Pons (tissue), 1 donor: ENCODE data around the gene KCNAB1.

ENCODE experiments used
- DNase-seq: peaks from one replicate; pipeline ENCODE4 v3.0.0-alpha.2; 2016; ENCODE audit warnings: low spot score

The KCNAB1 gene

DNA sequence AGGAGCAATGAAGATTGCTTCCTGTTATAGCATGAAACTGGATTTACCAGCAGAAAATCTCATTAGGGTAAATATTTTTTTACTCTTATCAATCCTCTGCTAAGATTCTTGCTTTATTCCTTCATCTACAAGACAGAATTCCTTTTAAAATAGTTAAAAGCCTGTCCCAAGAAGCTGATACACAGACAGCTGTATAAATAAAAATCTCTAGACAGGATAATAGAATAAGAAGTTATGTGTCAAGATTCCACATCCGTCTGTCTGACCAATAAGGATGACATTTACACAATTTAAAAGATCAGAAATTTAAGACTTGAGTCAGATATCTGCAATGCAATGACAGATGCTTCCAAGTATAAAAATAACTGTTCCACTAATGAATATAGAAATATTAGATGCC, 376.9 kb downstream of the KCNAB1 start:
- no peak for DNase-seq

DNA sequence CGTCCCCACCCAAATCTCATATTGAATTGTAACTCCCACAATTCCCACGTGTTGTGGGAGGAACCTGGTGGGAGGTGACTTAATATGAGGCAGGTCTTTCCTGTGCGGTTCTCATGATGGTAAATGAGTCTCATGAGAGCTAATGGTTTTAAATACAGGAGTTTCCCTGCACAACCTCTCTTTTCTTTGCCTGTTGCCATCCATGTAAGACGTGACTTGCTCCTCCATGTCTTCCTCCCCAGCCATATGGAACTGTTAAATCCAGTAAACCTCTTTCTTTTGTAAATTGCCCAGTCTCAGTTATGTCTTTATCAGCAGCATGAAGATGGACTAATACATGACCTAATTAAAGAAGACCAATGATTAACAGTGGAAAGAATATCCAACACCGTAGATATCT, 377.9 kb downstream of the KCNAB1 start:
- DNase-seq, result no peak

DNA sequence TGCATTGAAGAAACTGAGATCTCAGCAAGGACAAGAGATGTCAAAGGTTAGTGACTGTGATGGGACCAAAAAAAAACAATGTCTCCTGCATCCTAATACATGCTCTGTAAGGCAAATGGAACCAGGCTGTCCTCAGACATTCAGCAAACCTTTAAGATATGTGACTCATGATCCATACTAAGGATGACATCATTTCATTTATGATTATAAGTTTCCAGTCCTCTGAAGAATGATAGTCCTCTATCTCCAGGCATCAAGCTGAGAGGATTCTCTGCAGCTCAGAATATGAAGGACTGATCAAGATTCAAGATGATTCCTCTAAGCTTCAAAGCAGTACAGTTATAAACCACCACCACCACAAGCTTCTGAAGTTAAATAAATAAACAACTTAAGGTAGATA, 386.9 kb downstream of the KCNAB1 start:
- DNase-seq, result no peak

DNA sequence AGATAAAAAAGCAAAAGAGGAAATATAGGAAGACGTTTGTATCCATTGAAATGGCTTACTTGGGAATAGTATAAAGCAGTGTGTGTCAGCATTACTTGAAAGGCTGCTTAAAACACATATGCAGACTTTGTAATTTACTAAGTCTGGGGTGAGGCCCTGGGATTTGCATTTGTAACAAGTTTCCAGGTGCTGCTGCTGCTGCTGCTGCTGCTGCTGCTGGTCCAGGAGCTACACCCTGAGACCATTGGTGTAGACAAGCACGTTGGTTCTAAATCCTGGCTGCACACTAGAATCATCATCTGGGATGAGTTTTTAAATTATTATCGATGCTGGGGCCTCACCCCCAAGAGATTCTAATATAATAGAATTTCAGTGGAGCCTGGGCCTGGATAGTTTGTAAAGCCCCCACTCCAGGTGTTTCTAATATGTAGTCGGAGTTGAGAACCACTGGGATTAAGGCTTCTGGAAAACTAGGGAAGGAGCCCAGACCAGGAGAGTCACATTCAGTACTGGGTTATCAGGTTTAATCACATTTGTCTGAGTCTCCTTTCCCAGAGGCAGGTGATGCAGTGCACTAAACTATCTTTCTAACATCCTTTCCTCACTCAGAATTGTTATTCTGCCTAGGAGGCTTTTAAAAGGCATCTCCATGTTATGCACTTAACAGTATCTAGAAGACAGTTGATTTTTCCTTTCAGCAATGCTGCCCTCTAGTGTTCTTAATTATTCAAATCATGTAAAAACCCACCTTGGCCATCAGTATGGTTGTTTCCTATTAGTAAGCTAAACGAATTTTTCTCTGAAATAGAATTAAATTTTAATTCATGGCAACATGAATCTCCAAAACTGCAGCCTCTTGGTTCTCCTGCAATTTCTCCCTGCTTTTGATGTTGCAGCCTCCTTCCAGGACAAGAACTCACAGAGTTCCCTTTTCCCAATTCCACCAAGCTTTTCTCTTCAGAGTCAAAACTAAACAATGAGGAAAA, 389.1 kb downstream of the KCNAB1 start:
- DNase-seq, result peak; percentile 81

DNA sequence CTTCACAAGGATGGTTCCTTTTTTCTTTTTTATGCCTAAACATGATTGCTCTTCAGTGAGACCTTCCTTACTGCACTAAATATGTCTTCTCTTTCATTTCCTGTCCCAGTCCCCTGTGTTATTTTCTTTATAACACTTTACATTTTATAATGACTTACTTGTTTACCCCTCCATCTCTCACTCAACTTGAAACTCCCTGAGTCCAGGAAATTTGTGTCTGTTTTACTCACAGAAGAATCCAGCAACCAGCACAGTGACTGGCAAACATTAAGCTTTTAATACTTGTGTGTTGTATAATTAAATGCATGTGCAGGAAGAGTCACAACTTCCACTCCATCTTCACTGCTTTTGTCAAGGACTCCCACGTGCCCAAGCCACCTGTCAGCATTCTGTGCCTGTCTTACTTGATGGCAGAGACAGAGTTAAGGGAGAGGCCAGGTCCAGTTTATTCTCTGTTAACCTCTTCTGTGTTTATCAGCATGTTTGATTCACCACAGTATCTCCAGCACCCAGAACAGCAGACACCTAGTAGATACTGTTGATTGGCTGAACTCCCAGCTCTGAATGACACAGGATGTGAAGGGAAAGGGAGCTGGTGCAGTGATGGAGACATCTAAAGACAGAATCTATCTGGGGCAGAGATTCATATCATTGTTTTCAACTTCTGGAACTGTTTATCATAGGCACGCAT, 391.8 kb downstream of the KCNAB1 start:
- no peak for DNase-seq

DNA sequence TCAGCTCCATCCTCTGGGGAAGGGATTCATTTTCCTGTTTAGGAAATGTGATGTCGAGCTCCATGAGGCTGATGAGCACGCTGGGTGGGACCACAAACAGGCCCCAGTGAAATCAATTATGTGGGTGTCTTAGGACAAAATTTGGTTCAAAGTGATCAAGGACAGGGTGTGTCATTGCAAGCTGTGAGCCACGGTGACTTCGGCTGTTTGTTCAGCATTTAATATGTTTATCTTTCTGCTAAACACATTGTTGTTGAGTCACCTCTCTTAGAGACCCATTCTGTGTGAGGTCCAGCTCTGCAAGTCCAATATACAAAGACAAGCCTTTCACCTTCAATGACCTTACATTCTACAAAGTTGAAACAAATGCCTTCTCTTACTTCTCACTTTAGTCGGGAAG, 393.2 kb downstream of the KCNAB1 start:
- DNase-seq, result no peak

DNA sequence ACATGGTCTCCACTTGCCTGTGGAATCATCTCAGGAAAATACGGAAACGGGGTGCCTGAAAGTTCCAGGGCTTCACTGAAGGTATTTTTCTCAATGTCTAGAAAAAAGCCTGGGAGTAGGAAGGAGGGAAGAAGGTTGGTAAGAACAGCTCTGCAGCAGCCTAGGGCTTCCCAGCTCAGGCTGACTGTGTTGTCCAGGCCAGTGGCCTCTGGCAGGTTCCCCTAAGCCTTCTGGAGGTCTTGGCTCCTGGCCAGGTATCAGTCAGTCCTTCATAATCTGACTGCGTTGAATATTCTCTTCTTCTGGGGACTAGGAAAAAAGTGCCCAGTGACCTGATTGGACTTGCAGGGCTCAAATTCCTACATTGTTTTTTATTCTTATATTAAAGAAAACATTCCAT, 395.9 kb downstream of the KCNAB1 start:
- DNase-seq, result no peak

DNA sequence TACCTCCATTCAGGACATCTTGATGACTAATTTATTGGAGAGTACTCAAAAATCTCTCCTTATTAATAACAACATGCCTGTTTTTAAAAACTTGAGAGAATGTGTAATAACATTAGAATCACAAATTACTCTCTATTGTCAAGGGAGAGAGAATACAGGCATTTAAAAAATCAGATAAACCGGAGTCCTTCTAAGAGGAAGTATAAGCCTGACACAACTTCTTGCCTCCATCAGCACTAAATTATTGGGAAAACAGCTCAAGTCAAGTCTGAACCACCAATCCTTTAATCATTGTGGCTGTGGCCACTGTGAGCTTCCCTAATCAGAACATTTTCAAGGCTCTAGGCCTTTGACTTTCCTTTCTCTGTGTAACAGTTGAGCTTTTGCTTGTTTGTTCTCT, 396.6 kb downstream of the KCNAB1 start:
- peak; percentile 24 for DNase-seq

DNA sequence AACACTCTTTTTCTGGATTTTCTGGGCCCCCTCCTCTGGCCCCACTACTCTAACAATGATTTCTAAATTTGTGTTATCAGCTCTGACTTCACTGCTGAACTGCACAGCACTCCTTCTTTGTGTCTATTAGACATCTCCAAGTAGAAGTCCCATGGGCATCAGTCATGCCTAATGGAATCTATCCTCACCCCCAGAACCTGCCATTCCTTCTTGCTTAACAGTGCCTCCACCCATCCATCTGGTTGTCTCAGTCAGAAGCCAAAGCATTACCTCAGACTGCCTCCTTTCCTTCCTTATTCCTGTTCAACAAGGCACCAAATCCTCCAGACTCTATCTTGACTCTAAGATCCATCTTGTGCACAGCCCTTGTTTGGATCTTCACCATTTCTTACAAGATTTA, 398.3 kb downstream of the KCNAB1 start:
- DNase-seq, result no peak

DNA sequence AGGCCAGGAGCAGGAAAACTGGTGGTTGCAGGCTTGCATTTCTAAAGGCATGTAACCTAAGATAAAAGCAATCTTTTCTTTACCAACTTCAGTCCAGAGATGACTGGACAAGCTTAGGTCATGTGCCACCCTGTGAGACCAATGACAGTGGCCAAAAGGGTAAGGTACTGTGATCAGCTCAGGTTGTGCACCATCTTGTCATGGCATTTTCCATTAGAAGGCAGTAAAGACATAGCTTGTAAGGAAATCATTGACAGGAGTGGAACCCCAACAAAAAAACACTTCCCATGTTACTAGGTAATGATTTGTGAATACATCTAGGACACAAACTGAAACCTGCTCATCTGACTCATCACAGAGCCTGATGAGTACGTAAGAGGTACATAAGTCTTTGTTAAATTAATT, 399.4 kb downstream of the KCNAB1 start:
- no peak for DNase-seq

DNA sequence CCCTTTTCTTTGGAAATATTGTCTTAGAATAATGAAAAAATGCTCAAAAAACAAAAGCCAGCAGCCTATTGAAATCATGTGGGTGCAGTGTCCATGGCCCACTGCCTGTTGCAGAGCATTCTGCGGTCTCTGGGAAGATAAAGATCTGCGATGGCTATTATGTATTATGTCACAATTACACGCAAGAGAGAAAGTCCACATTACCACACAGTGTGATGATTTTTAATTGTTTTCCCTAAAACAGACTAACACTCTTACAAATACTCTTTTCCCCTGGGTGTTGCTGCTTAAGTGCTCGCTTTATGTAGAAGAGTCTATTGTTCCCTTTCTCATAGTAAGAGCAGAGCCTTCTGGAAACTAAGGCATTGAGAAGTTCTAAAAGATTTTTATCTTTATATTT, 402.3 kb downstream of the KCNAB1 start:
- no peak for DNase-seq

DNA sequence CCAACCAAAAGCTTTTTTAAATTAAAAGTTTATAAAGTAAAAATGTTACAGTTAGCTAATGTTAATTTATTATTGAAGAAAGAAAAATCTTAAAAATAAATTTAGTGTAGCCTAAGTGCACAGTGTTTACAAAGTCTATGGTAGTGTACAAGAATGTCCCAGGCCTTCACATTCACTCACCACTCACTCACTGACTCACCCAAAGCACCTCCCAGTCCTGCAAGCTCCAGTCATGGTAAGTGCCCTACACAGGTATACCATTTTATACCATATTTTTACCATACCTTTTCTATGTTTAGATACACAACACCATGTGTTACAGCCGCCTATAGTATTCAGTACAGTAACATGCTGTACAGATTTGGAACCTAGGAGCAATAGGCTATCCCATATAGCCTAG, 405.4 kb downstream of the KCNAB1 start:
- DNase-seq, result no peak

DNA sequence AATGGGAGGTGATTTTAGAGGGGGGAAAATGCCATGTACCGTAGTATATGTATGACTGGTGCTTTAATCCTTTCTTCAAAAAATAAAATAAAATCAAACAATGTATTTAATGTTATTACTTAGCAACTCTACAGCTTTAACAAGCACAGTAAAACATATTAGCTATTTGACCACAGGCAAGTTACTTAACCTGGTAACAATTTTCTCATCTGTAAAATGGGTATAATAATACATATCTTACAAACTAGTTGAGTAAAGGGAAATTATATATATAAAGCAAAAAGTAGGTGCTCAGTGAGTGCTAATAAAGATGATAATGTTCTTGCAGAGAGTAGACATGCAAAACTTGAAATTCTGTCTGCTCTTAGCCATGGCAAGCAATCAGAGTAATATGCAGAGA, 406.7 kb downstream of the KCNAB1 start:
- no peak for DNase-seq

DNA sequence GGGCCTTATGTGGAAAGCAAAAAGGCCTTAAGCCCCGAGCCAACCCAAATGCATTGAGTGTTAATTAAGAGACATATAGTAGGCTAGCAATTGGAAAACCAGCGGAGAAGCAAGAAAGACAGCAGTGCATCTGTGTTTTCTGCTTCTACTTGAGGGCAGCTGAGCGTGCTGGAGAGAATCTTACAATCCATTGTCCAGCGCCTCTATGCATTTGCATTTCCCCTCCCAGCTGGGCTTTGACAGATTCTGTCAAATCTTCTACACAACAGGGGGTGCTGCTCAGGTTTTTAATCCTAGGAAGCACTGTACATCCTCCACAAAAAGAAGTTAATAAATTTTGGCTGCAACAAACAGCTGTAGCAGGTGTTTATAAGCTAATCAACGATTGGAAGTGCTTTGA, 410.6 kb downstream of the KCNAB1 start:
- peak; percentile 49 for DNase-seq

DNA sequence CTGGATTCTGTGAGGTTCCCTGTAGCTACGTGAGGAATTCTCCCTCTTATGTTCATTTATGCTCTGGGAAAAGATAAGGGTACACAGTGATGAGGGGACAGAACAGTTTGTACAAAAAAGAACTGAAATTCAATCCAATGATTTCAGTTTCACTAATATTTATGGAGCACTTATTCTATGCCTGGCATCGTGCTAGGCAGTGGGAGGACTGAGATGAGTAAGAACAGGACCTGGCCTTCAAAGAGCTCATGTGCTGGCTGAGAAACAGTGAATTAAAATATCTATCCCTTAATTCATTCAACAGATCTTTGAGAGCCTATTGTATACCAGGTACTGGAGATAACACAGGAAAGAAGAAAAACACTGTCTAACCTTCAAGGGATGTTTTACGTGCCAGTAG, 412.4 kb downstream of the KCNAB1 start:
- DNase-seq, result no peak

DNA sequence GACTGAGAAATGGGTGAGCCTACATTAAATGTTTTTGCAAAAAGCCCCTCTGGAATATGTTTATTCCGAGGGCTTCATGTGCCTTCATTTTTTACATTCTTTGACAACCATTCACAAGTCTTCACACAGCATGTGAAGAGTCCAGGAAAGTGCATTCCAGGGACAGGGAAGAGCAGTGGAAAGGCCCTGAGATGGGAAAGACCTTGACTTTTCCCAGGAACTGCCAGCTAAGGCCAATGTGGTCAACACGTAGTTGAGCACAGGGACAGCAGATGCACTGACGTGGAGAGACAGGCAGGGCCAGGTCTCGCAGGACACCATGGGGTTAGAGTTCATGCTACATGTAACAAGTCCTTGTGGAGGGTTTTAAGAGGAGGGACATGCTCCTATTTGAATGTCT, 412.8 kb downstream of the KCNAB1 start:
- no peak for DNase-seq

DNA sequence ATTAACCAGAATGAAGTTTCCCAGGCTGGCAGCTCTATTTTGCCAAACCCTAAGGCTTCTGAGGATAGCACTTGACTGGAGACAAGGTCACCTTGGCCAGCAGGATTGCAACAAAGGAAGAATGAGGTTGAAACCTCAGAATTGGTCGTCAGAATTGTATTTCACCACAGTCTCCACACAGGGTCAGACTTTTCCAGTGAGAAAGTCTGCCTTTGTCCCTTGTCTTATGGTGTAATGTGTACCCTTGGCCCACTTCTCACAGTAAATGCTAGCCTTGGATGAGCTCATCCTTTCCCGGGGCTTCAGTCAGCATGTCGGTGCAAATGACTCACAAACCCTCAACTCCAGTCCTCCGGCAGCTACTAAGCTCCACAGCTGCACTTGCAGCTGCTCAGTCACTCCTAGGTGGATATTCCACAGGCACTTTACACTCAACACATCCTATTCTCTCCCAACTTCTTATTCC, 414.8 kb downstream of the KCNAB1 start:
- DNase-seq, result peak; percentile 86

DNA sequence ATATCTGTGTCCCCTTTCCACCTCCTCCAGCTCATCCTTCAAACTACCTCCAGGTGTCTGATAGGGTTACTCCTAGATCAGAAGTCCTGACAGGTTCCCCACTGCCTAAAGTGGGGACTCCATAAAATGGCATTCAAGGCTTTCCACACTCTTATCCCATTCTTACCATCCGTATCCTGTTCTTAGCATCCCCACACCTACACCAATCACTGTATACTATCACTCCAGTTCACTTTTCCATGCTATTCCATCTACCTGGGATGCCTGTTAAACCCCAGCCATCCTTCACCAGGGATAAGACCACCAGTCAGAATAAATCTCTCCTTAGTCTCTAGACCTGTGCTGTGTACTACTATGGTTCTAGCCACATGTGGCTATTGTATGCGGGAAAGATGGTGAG, 415.4 kb downstream of the KCNAB1 start:
- no peak for DNase-seq

DNA sequence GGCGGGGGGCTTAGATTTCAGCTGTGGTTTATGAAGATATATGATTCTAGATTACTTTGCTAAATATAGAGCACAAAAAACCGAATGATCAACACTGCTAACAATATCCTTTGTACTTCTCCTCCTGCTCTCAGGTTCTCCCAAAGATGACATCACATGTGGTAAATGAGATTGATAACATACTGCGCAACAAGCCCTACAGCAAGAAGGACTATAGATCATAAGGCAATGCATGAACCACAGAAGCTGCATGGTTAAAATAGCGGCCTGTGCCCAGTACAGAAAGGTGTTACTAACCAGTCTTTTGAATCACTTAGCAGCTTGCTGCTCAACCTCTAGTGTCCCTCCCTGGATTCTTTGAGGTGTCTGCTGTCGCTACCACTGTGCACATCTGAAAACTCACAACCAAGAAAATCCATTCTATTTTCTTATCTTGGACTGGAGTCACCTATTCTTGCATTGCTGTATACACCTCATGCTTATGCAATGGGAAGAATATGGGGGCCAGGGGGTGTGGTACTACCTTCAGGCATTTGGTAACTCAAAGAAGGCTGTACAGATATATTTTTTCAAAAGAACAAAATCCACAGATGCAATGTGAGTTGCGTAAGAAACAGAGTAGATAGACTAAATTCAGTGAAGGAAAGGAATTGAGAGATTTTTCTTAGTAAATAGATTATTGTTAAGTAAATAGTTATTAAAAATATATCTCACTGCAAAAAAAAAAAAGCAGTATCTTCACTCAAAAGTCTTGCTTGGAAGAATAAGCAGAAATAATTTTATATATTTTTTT, 416.3 kb downstream of the KCNAB1 start:
- no peak for DNase-seq

DNA sequence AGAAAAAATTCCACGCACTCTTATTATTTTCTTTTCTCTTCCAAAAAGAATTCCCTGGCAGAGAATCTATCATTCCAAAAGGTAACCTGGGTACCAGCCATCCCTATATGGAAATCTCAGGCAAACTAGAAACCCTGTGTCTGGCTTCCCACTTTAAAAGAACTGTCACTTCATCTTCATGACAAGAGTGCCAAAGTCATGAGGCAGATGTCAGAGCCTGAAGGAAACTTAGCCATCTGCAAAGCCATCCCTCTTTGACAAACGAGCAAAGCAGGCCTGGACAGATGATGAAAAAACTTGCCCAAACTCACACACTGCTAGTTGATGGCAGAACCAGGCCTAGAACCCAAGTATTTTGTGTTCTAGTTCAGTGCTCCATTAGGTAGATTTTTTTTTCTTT, 418.7 kb downstream of the KCNAB1 start:
- no peak for DNase-seq

DNA sequence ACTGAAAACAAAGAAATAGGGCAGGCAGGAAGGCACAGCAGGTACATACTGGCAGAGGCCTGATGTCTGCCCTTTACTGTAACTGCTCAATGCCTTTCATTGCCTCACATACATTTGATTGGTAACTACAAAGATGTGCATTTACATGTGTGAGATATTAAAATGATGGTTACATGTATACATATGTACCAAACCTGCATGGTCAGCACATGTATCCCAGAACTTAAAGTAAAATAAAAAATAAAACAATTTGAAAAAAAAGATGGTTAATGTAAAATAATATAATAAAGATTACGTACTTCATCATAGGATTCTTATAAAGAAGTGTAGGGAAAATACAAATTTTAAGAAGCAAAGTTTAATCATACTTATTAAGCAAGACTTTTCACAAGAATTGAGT, 419.4 kb downstream of the KCNAB1 start:
- no peak for DNase-seq
